Neural progenitor cell (in vitro differentiated cells): ENCODE data around the gene LRRC45. TPM values are rescaled to one million over a fixed set of nuclear protein-coding genes. Genes with fewer than 3 reads are reported as not detected.

Source experiments
- DNase-seq: peaks from one replicate; pipeline ENCODE4 v3.0.0-alpha.2; 2016; ENCODE audit warnings: low spot score
- H2AFZ ChIP-seq: fragments of 200-600 bp; sonication (generic); replicated peaks from 2 replicates; pipeline ENCODE4 v1.6.1; 2016; ENCODE audit warnings: antibody characterized with exemption
- H3F3A ChIP-seq: fragments of 200-600 bp; sonication (generic); 2 replicates; pipeline ENCODE4 v1.6.1; 2016; ENCODE audit warnings: antibody characterized with exemption, low read depth
- H3K27ac ChIP-seq: fragments of 200-600 bp; sonication (generic); 2 replicates; pipeline ENCODE4 v1.5.1; 2016; ENCODE audit warnings: mild to moderate bottlenecking
- H3K27me3 ChIP-seq: fragments of 200-600 bp; sonication (generic); 2 replicates; pipeline ENCODE4 v1.6.1; 2016; ENCODE audit warnings: mild to moderate bottlenecking, moderate library complexity
- H3K36me3 ChIP-seq: fragments of 200-600 bp; sonication (generic); 2 replicates; pipeline ENCODE4 v1.5.1; 2016
- H3K4me1 ChIP-seq: fragments of 200-600 bp; sonication (generic); 2 replicates; pipeline ENCODE4 v1.6.1; 2016; ENCODE audit warnings: mixed run types
- H3K4me2 ChIP-seq: fragments of 200-600 bp; sonication (generic); 2 replicates; pipeline ENCODE4 v1.6.1; 2016
- H3K4me3 ChIP-seq: fragments of 200-600 bp; sonication (generic); 2 replicates; pipeline ENCODE4 v1.5.1; 2016
- H3K79me2 ChIP-seq: fragments of 200-600 bp; sonication (generic); 2 replicates; pipeline ENCODE4 v1.6.1; 2016; ENCODE audit warnings: low read depth
- H3K9ac ChIP-seq: fragments of 200-600 bp; sonication (generic); 2 replicates; pipeline ENCODE4 v1.6.1; 2016
- H3K9me3 ChIP-seq: fragments of 200-600 bp; sonication (generic); 2 replicates; pipeline ENCODE4 v1.5.1; 2016; ENCODE audit warnings: low read depth
- H4K20me1 ChIP-seq: fragments of 200-600 bp; sonication (generic); 2 replicates; pipeline ENCODE4 v1.6.1; 2016; ENCODE audit warnings: low read depth
- H3K27ac Mint-ChIP-seq: 3 replicates; pipeline ENCODE4 v1.8.0; 2021; ENCODE audit warnings: mixed read lengths
- H3K27me3 Mint-ChIP-seq: 2 replicates; pipeline ENCODE4 v1.8.0; 2022; ENCODE audit warnings: low read depth, mild to moderate bottlenecking, inconsistent platforms, moderate library complexity, mixed read lengths; ENCODE audit not compliant: insufficient read depth
- H3K36me3 Mint-ChIP-seq: 3 replicates; pipeline ENCODE4 v1.8.0; 2021; ENCODE audit warnings: mixed read lengths
- H3K4me1 Mint-ChIP-seq: 3 replicates; pipeline ENCODE4 v1.8.0; 2021; ENCODE audit warnings: mixed read lengths
- H3K4me3 Mint-ChIP-seq: 3 replicates; pipeline ENCODE4 v1.8.0; 2021; ENCODE audit warnings: mild to moderate bottlenecking, moderate library complexity, mixed read lengths
- H3K9me3 Mint-ChIP-seq: 3 replicates; pipeline ENCODE4 v1.8.0; 2020; ENCODE audit warnings: mixed read lengths
- CTCF ChIP-seq: fragments of 200-600 bp; sonication (generic); IDR thresholded peaks from 2 replicates; pipeline ENCODE4 v1.5.1; 2017; ENCODE audit warnings: antibody characterized with exemption, mild to moderate bottlenecking
- EZH2 ChIP-seq: fragments of 200-600 bp; sonication (generic); IDR thresholded peaks from 2 replicates; pipeline ENCODE4 v1.6.1; 2017; ENCODE audit warnings: antibody characterized with exemption, mild to moderate bottlenecking, moderate library complexity
- EZH2phosphoT487 ChIP-seq: fragments of 200-600 bp; sonication (generic); IDR thresholded peaks from 2 replicates; pipeline ENCODE4 v1.6.1; 2017; ENCODE audit warnings: antibody characterized with exemption
- total RNA-seq: library from RNA; depleted of rRNA; stranded (reverse); fragments of >200 nt; gene quantifications from 2 replicates; pipeline ENCODE4 v1.2.3, GENCODE V29; 2015; ENCODE audit warnings: low replicate concordance

Gene LRRC45
- total RNA-seq, 1 donor from 2014 or later, result 15.4 TPM

DNA sequence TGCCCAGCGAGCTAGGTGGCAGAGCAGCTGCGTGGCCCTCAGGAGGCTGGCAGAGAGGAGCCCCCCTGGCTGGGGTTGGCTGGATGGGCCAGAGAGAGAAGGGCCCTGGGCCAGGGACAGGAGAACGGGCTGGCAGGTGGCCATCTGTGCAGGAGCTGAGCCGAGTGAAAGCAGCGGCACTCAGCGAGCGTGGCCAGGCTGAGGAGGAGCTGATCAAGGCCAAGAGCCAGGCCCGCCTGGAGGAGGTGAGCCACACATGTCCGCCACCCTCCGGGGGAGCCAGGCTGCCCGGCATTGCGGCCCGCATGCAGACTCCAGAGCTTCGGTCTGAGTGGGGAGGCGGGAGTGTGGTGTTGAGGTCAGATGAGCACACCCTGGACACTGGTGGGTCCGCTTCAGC is 6.3 kb downstream of the LRRC45 start:
- Histone ChIP-seq H4K20me1 (peaks cover 30% of the 10 kb centered on the region), H3K79me2 (peaks cover 4% of the 10 kb centered on the region), H3K27ac (no peak overlapping the region), H3K4me3 (no peak overlapping the region), H3K4me1 (peaks cover 7% of the 10 kb centered on the region), H3K9ac (no peak overlapping the region), H2AFZ (no peak overlapping the region), H3K4me2 (no peak overlapping the region), H3K9me3 (no peaks in the 10 kb centered on the region), H3K27me3 (peaks cover 9% of the 10 kb centered on the region), H3K36me3 (no peaks in the 10 kb centered on the region), H3F3A (peaks cover 21% of the 10 kb centered on the region)
- H3K4me1 Mint-ChIP-seq, result peaks cover 9% of the 10 kb centered on the region
- H3K9me3 Mint-ChIP-seq, result no peaks in the 10 kb centered on the region
- no peak for DNase-seq
- peaks cover 2% of the 10 kb centered on the region for H3K36me3 Mint-ChIP-seq
- H3K27me3 Mint-ChIP-seq, result peaks cover 15% of the 10 kb centered on the region
- H3K27ac Mint-ChIP-seq, result no peak overlapping the region
- H3K4me3 Mint-ChIP-seq, result peak overlapping the region; percentile 61
- TF ChIP-seq EZH2phosphoT487 (no peak), EZH2 (no peak), CTCF (no peak)

DNA sequence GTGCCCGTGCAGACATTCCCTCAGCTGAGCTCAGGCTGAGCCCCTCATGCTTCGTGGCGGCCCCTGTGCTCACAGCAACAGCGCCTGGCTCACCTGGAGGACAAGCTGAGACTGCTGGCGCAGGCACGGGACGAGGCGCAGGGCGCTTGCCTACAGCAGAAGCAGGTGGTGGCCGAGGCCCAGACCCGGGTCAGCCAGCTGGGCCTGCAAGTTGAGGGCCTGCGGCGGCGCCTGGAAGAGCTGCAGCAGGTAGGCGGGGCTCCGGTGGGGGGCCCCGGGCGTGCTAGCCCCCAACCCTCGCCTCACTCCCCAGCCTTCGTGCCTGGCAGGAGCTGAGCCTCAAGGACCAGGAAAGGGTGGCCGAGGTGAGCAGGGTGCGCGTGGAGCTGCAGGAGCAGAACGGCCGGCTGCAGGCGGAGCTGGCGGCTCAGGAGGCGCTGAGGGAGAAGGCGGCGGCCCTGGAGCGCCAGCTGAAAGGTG is 6.9 kb downstream of the LRRC45 start:
- no peak overlapping the region for H3K4me3 ChIP-seq
- H3K27me3 Mint-ChIP-seq, result peaks cover 16% of the 10 kb centered on the region

DNA sequence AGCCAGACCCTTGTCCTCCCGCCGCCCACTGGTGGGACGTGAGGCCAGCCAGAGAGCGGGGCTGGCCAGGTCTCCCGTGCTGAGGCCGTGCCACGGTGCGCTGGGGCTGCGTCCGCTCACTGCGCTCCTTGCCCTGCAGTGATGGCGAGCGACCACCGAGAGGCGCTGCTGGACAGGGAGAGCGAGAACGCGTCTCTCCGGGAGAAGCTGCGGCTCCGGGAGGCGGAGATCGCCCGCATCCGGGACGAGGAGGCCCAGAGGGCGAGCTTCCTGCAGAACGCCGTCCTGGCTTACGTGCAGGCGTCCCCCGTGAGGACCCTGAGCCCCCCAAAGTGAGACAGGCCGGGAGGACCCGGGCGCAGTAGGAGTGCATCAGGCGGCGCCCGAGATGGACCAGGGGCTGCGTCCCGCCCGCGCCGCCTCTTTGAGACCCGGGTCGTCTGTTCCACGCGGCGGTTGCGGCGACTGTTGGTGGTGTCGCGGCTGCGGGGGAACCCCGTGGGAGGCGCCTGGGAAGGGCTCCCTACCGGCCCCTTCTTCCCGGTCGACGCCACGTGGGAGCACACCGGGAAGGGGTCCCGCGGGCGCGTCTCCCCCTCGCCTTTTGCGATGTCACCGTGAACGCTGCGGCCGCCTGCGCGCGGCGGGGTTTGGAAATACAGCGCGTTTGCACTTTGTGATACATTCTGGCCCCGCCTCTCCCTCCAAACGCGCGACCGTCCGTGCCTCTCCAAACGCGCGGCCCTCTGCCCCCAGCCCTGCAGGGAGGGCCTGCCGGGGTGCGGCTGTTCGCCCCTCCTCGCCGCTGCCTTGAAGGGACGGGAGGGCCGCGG is 7.6 kb downstream of the LRRC45 start:
- DNase-seq, result peak; percentile 95
- peaks cover 9% of the 10 kb centered on the region for H3K27me3 ChIP-seq
- H3K36me3 Mint-ChIP-seq, result peaks cover 11% of the 10 kb centered on the region
- H3K4me1 Mint-ChIP-seq, result peaks cover 12% of the 10 kb centered on the region
- no peak overlapping the region for H3K9ac ChIP-seq
- H3K36me3 ChIP-seq, result no peaks in the 10 kb centered on the region
- H3K27ac Mint-ChIP-seq, result no peak overlapping the region
- H3K4me1 ChIP-seq, result peaks cover 7% of the 10 kb centered on the region
- H3K27ac ChIP-seq, result no peak overlapping the region
- TF ChIP-seq EZH2, result no peak
- TF ChIP-seq CTCF, result peak; percentile 77
- no peak for TF ChIP-seq EZH2phosphoT487
- H3K79me2 ChIP-seq, result peaks cover 4% of the 10 kb centered on the region
- peaks cover 34% of the 10 kb centered on the region for H4K20me1 ChIP-seq
- H3K4me2 ChIP-seq, result peak overlapping the region; percentile 98
- peak overlapping the region; percentile 81 for H3K4me3 Mint-ChIP-seq
- H3K4me3 ChIP-seq, result peak overlapping the region; percentile 81
- no peaks in the 10 kb centered on the region for H3K9me3 ChIP-seq
- peaks cover 16% of the 10 kb centered on the region for H3K27me3 Mint-ChIP-seq
- peaks cover 30% of the 10 kb centered on the region for H3F3A ChIP-seq
- peak overlapping the region; percentile 89 for H2AFZ ChIP-seq
- no peaks in the 10 kb centered on the region for H3K9me3 Mint-ChIP-seq

More for the DNA sequence above, 6.9 kb downstream of the LRRC45 start:
- Histone ChIP-seq H3K27me3 (peaks cover 9% of the 10 kb centered on the region), H3K79me2 (peaks cover 4% of the 10 kb centered on the region), H3K36me3 (no peaks in the 10 kb centered on the region), H2AFZ (no peak overlapping the region), H3F3A (peaks cover 24% of the 10 kb centered on the region), H3K27ac (no peak overlapping the region), H3K4me2 (peak overlapping the region; percentile 98), H3K4me1 (peaks cover 7% of the 10 kb centered on the region), H3K9ac (no peak overlapping the region), H4K20me1 (peaks cover 34% of the 10 kb centered on the region), H3K9me3 (no peaks in the 10 kb centered on the region)
- H3K9me3 Mint-ChIP-seq, result no peaks in the 10 kb centered on the region
- H3K4me3 Mint-ChIP-seq, result peak overlapping the region; percentile 61
- TF ChIP-seq EZH2 (no peak), CTCF (no peak), EZH2phosphoT487 (no peak)
- H3K4me1 Mint-ChIP-seq, result peaks cover 9% of the 10 kb centered on the region
- H3K27ac Mint-ChIP-seq, result no peak overlapping the region
- DNase-seq, result no peak
- H3K36me3 Mint-ChIP-seq, result peaks cover 4% of the 10 kb centered on the region
